CD4-positive, alpha-beta T cell (primary cell): Measurements from ENCODE around the gene CDK5RAP2. TPM values are rescaled to one million over a fixed set of nuclear protein-coding genes. Genes with fewer than 3 reads are reported as not detected.

ENCODE experiments used
- ATAC-seq: fragments of 200-7000 bp; cut with Tn5 transposase; one replicate; pipeline ENCODE4 v1.10.0; 2022; ENCODE audit warnings: mild to moderate bottlenecking; ENCODE audit not compliant: poor library complexity
- CTCF ChIA-PET: fragments of 350-600 bp; sonication (Branson Sonifier 250); formaldehyde crosslinking; loops from one replicate; lab custom pipeline; 2021; ENCODE audit warnings: antibody characterized with exemption, inconsistent platforms; lab: Charles Lee
- POLR2A ChIA-PET: fragments of 350-600 bp; sonication (Branson Sonifier 250); formaldehyde crosslinking; loops from one replicate; lab custom pipeline; 2021; ENCODE audit warnings: antibody characterized with exemption, inconsistent platforms; lab: Charles Lee
- DNase-seq, 14 experiments: peaks; one replicate each; pipeline ENCODE4 v3.0.0-alpha.2; 2013 to 2020; ENCODE audit warnings: mixed read lengths in 2 of 14
- H3K27ac ChIP-seq, 2 donors: one replicate each; pipeline versions ENCODE4 v1.5.1 to v1.7.0; 2013; ENCODE audit warnings: low read length in 2 of 2, low read depth in 1 of 2, mild to moderate bottlenecking in 1 of 2
- H3K27me3 ChIP-seq, 2 experiments: 1 replicate in 1 of 2; 2 replicates in 1 of 2; pipeline versions ENCODE4 v1.6.1 to v1.7.0; 2013; ENCODE audit warnings: low read length in 2 of 2, control low read depth in 1 of 2, mild to moderate bottlenecking in 1 of 2, moderate library complexity in 1 of 2; ENCODE audit not compliant: insufficient read depth in 2 of 2, control insufficient read depth in 1 of 2
- H3K36me3 ChIP-seq: one replicate; pipeline ENCODE4 v1.6.1; 2013; ENCODE audit warnings: low read length, control low read depth; ENCODE audit not compliant: insufficient read depth
- H3K4me1 ChIP-seq: one replicate; pipeline ENCODE4 v1.6.1; 2013; ENCODE audit warnings: low read length, control low read depth; ENCODE audit not compliant: insufficient read depth
- H3K4me3 ChIP-seq: one replicate; pipeline ENCODE4 v1.5.1; 2013; ENCODE audit warnings: mild to moderate bottlenecking, low read length, moderate library complexity
- H3K9me3 ChIP-seq, 2 experiments: 1 replicate in 1 of 2; 2 replicates in 1 of 2; pipeline versions ENCODE4 v1.6.1 to v1.7.0; 2013; ENCODE audit warnings: low read length in 2 of 2, mild to moderate bottlenecking in 2 of 2, control low read depth in 1 of 2, moderate library complexity in 1 of 2; ENCODE audit not compliant: control insufficient read depth in 1 of 2, insufficient read depth in 1 of 2
- H3K27ac Mint-ChIP-seq: one replicate; pipeline ENCODE4 v1.8.0; 2020; ENCODE audit warnings: mixed read lengths
- H3K27me3 Mint-ChIP-seq: one replicate; pipeline ENCODE4 v1.8.0; 2021; ENCODE audit warnings: mixed read lengths
- H3K36me3 Mint-ChIP-seq: one replicate; pipeline ENCODE4 v1.8.0; 2021; ENCODE audit warnings: low read depth, mixed read lengths
- H3K4me1 Mint-ChIP-seq: one replicate; pipeline ENCODE4 v1.8.0; 2021; ENCODE audit warnings: low read depth, mixed read lengths
- H3K4me3 Mint-ChIP-seq: one replicate; pipeline ENCODE4 v1.8.0; 2020; ENCODE audit warnings: mild to moderate bottlenecking, mixed read lengths
- H3K9me3 Mint-ChIP-seq: one replicate; pipeline ENCODE4 v1.8.0; 2020; ENCODE audit warnings: mixed read lengths
- CTCF ChIP-seq: fragments of 200-600 bp; IDR thresholded peaks from one replicate; pipeline ENCODE4 v1.8.0; 2022; ENCODE audit warnings: antibody characterized with exemption, mild to moderate bottlenecking
- intact Hi-C, 2 experiments: fragments of 100-400 bp; cut with DNase I in 1 of 2; cut with micrococcal nuclease in 1 of 2; formaldehyde crosslinking; loops; one replicate each; pipeline versions ENCODE4 v1.15.1 to v1.9.0; 2023 to 2025; cut with DNase I, micrococcal nuclease
- total RNA-seq, 174 experiments: library from RNA in 2 of 174; stranded (reverse) in 2 of 174; gene quantifications; one replicate each; pipeline ENCODE4 v1.2.3 and lab custom pipeline; 2021 to 2026

Gene CDK5RAP2
- total RNA-seq, 2 experiments from 2014 or later = 55.0 to 56.0 TPM

- peaks cover 96% of the 10 kb centered on the region for H3K36me3 Mint-ChIP-seq
- Histone ChIP-seq H3K27me3 (no peaks in the 10 kb centered on the region), H3K36me3 (peaks cover 81% of the 10 kb centered on the region), H3K9me3 (no peaks in the 10 kb centered on the region), H3K4me3 (no peak overlapping the region), H3K4me1 (peaks cover 14% of the 10 kb centered on the region), H3K27ac (no peak overlapping the region)
- DNase-seq = no peak
- intact Hi-C loops = loop anchor here in 1 of 2 experiments (10.0 kb wide), 1 partner anchor 61 kb away; no protein-coding TSS in a partner anchor
- H3K27me3 Mint-ChIP-seq = no peaks in the 10 kb centered on the region
- CTCF ChIA-PET = no interaction called here
- no peak for ATAC-seq
- H3K4me3 Mint-ChIP-seq = no peak overlapping the region
- no peaks in the 10 kb centered on the region for H3K9me3 Mint-ChIP-seq
- H3K4me1 Mint-ChIP-seq = peaks cover 35% of the 10 kb centered on the region
- TF ChIP-seq CTCF = no peak
- H3K27ac Mint-ChIP-seq = peak overlapping the region; percentile 37
- POLR2A ChIA-PET = no interaction called here
These were observed 184.6 kb downstream of the CDK5RAP2 start for GRCh38 chr9:120395376-120395775.

GRCh38 chr9:120394058-120394669 lies 185.8 kb downstream of the CDK5RAP2 start:
- ATAC-seq (peak; percentile 43), DNase-seq (peak in 5 of 14 experiments; percentile 1 to 40 (median 12))
- no peaks in the 10 kb centered on the region for H3K27me3 Mint-ChIP-seq
- H3K9me3 Mint-ChIP-seq = no peaks in the 10 kb centered on the region
- ChIA-PET CTCF (no interaction called here), POLR2A (no interaction called here)
- H3K27me3 ChIP-seq = no peaks in the 10 kb centered on the region
- peaks cover 35% of the 10 kb centered on the region for H3K4me1 Mint-ChIP-seq
- peaks cover 80% of the 10 kb centered on the region for H3K36me3 ChIP-seq
- H3K9me3 ChIP-seq = no peaks in the 10 kb centered on the region
- H3K36me3 Mint-ChIP-seq = peaks cover 91% of the 10 kb centered on the region
- H3K4me1 ChIP-seq = peaks cover 14% of the 10 kb centered on the region
- H3K4me3 ChIP-seq = no peak overlapping the region
- H3K4me3 Mint-ChIP-seq = peak overlapping the region; percentile 32
- peak overlapping the region in 1 of 2 donors; percentile 0 for H3K27ac ChIP-seq
- peak overlapping the region; percentile 60 for H3K27ac Mint-ChIP-seq
- intact Hi-C loops = loop anchor here in 1 of 2 experiments (10.0 kb wide), 1 partner anchor 59 kb away; no protein-coding TSS in a partner anchor
- TF ChIP-seq CTCF = no peak

- Mint-ChIP-seq H3K27me3 (no peaks in the 10 kb centered on the region), H3K4me1 (peaks cover 35% of the 10 kb centered on the region), H3K9me3 (no peaks in the 10 kb centered on the region), H3K4me3 (no peak overlapping the region), H3K36me3 (peaks cover 91% of the 10 kb centered on the region), H3K27ac (peak overlapping the region; percentile 60)
- Histone ChIP-seq H3K36me3 (peaks cover 76% of the 10 kb centered on the region), H3K9me3 (no peaks in the 10 kb centered on the region), H3K4me1 (peaks cover 14% of the 10 kb centered on the region), H3K27me3 (no peaks in the 10 kb centered on the region), H3K27ac (no peak overlapping the region), H3K4me3 (no peak overlapping the region)
- ChIA-PET CTCF (no interaction called here), POLR2A (no interaction called here)
- DNase-seq (no peak), ATAC-seq (no peak)
- intact Hi-C loops = loop anchor here in 1 of 2 experiments (10.0 kb wide), 1 partner anchor 59 kb away; no protein-coding TSS in a partner anchor
- TF ChIP-seq CTCF = no peak
These were observed 186.4 kb downstream of the CDK5RAP2 start for GRCh38 chr9:120393386-120394057.
